GM18517 (cell line): ENCODE measurements around the gene ANKRD6.
"Not testable (repeated sequence)": the region's sequence is repeated elsewhere in the genome, so short reads cannot be mapped to it uniquely, and the experiment has no call there.

Experiments
- ATAC-seq: cut with Tn5 transposase; IDR thresholded peaks from one replicate; pipeline ENCODE4 v1.9.1; 2021; ENCODE audit warnings: mild to moderate bottlenecking, moderate library complexity; ENCODE audit not compliant: unreplicated experiment

The ANKRD6 gene

GRCh38 chr6:89641581-89641980, 208.6 kb downstream of the ANKRD6 start:
- ATAC-seq: not testable (repeated sequence)

- ATAC-seq: no peak
Observed at GRCh38 chr6:89642956-89643355, 210.0 kb downstream of the ANKRD6 start.

GRCh38 chr6:89643406-89643805, 210.5 kb downstream of the ANKRD6 start:
- ATAC-seq: no peak

GRCh38 chr6:89644864-89645263, 211.9 kb downstream of the ANKRD6 start:
- no peak for ATAC-seq

GRCh38 chr6:89649682-89650081, 216.7 kb downstream of the ANKRD6 start:
- no peak for ATAC-seq

- ATAC-seq: no peak
Observed at GRCh38 chr6:89650579-89650978, 217.6 kb downstream of the ANKRD6 start.

GRCh38 chr6:89655122-89655521, 222.2 kb downstream of the ANKRD6 start:
- no peak for ATAC-seq

GRCh38 chr6:89657445-89658158, 224.7 kb downstream of the ANKRD6 start:
- no peak for ATAC-seq

- ATAC-seq: no peak
Observed at GRCh38 chr6:89660981-89661380, 228.0 kb downstream of the ANKRD6 start.

- no peak for ATAC-seq
Observed at GRCh38 chr6:89661559-89661958, 228.6 kb downstream of the ANKRD6 start.

GRCh38 chr6:89662659-89663223, 229.8 kb downstream of the ANKRD6 start:
- ATAC-seq: no peak

GRCh38 chr6:89667872-89668556, 235.1 kb downstream of the ANKRD6 start:
- no peak for ATAC-seq

GRCh38 chr6:89669002-89669401, 236.1 kb downstream of the ANKRD6 start:
- ATAC-seq: no peak

- ATAC-seq: no peak
Observed at GRCh38 chr6:89670935-89671565, 238.1 kb downstream of the ANKRD6 start.

GRCh38 chr6:89675949-89676748, 243.2 kb downstream of the ANKRD6 start:
- no peak for ATAC-seq

- ATAC-seq: no peak
Observed at GRCh38 chr6:89678531-89678930, 245.6 kb downstream of the ANKRD6 start.

GRCh38 chr6:89679215-89680120, 246.5 kb downstream of the ANKRD6 start:
- no peak for ATAC-seq

- ATAC-seq: no peak
Observed at GRCh38 chr6:89680150-89680549, 247.2 kb downstream of the ANKRD6 start.

- no peak for ATAC-seq
Observed at GRCh38 chr6:89680551-89680950, 247.6 kb downstream of the ANKRD6 start.
